Measurements from ENCODE around the gene LAMC1.

GRCh38 chr1:183011859-183012258 lies 11.4 kb upstream of the LAMC1 start:
- TF ChIP-seq CTCF (IDR thresholded peaks at IDR 0.05) (no peak), POLR2A (IDR thresholded peaks at IDR 0.05) (no peak)
